GM18505 (cell line): ENCODE measurements around the gene CERKL.

ENCODE experiments used
- ATAC-seq: cut with Tn5 transposase; IDR thresholded peaks from one replicate; pipeline ENCODE4 v1.9.1; 2021; ENCODE audit not compliant: unreplicated experiment
- POLR2A ChIP-seq: IDR thresholded peaks from 4 replicates; pipeline ENCODE4 v1.6.1; 2011; ENCODE audit warnings: borderline replicate concordance; ENCODE audit not compliant: insufficient read depth, insufficient read length; ENCODE audit errors: extremely low read depth

CERKL gene

DNA sequence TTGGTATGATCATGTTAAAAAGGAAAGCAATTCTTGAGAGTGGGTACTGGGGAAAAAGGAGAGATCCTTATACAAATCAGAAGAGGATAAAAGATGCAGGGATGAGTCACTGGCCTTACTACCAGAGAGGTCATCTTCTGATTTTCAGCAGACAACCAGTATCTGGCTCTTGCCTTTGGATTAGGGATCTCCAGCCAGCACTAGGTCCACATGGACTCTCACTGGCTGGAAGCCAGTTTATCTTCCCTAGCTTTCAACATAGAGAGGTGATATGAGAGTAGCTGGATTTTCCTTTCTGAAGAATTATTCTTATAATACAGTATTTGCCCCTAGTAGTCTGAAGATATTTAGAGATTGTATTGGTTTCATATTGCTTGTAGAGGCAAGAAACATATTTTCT is 30.2 kb downstream of the CERKL start:
- no peak for TF ChIP-seq POLR2A
- no peak for ATAC-seq

DNA sequence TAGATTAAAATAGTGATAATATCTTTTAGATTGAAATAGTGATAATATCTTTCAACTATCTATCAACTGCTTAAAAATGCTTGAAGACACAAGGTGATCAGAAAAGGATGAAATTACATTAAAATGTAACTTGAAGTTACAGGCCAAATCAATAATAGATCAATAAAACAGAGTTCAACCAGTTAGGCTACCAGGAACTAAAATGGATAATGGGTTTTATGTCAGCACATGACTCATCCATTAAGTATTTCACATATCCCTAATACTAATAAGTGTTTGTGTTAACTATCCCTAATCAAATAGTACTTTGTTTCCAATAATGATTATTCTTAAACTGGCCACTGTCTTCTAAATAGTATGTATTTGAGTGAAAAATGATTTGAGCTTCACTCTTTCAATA is 33.7 kb downstream of the CERKL start:
- TF ChIP-seq POLR2A: no peak

DNA sequence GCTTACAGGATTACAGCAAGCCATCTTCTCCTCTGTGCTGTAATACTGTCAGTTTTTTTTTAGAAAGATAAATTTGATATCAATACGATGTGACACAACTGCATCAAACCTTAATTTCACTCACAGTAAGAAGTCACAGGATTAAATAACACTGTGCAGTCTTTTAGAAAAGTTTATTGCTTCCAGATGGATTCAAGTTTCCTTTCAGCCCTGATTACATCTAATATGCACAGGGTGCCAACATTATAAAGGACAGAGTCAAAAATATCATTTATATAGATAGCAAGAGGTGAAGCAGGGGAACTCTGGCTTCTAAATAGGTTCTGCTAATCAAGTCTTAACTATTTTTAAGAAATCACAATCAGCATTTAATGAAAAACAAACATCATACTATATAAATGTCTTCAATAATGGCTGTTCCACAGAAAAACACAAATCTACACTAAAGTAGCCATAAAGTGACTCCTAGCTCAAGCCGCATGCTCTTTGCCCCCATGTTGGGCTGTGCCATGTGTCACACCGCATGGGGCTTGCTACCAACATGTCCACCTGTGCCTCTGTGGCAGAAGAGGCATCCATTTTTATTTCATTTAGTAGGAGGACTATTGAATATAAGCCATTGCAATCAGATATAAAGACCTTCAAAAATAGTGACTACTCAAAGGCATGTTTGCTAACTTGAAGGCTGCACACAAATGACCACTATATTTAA is 35.0 kb downstream of the CERKL start:
- ATAC-seq: no peak
- TF ChIP-seq POLR2A: no peak

More for the DNA sequence above, 33.7 kb downstream of the CERKL start:
- ATAC-seq: no peak

DNA sequence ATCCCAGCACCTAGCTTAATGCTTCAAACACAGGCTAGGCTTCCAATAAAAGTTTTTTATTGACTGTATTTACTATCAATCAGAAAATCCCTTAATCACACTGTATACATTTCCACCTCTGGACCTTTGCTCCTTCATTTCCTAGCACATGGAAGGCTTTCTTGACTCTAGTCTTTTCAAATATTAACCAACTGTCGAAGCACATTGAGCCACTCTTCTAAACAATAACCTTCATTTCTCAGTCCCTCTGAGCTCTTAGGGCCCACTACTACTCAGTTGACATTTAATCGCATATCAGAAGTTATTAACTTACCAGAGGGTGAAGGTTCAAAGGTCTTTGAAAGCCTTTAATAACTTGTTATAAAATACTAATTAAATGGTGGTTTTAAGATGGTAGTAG is 37.4 kb downstream of the CERKL start:
- no peak for ATAC-seq
- no peak for TF ChIP-seq POLR2A

DNA sequence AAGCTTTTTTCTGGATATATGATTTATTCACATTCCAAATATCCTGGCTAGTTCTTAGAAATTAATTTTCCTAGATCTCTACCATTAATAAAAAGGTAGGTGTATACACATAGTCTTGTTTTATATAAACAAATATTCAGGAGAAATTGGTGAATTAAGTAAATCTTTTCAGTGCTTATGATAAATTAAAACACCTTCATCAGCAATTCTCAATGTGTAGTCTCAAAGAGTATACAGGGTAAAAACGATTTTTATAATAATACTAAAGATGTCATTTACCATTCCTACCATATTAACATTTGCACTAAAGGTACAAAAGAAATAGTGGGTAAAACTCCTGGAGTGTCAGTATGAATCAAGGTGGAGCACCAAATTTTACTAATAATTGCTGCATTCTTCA is 40.2 kb downstream of the CERKL start:
- no peak for TF ChIP-seq POLR2A
- ATAC-seq: no peak

DNA sequence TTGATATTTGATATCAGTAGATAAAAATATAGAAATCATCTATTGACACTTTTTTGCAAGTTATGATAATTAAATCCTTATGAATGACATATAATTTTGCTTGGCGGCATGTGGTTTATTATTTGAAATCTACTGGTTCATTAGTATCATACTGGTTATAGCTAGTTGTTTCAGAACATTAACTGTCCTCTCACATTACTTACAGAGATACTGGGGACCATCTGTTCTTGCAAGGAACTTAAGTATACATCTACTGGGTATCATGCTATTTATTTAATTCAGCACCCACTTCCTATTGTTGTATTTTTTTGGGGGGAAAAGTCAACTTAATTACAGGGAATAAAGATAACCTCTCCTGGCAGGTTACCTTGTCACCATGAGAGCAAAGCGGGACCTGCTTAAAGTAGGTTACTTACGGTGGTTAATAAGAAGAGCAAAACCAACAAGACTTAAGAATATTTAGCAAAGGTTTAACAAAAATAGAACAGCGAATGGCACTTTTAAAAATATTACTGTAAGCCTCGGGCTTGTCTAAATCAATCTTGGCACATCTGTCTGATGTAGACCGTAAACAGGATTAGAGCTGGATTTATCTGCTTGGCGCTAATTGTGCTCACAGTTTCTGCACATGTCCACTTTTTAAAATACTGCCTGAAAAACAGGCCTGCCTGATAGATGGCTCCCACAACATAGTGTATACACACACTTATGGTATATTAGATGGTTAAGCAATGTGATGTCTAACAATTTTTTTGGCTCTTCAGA is 41.8 kb downstream of the CERKL start:
- no peak for TF ChIP-seq POLR2A
- no peak for ATAC-seq

DNA sequence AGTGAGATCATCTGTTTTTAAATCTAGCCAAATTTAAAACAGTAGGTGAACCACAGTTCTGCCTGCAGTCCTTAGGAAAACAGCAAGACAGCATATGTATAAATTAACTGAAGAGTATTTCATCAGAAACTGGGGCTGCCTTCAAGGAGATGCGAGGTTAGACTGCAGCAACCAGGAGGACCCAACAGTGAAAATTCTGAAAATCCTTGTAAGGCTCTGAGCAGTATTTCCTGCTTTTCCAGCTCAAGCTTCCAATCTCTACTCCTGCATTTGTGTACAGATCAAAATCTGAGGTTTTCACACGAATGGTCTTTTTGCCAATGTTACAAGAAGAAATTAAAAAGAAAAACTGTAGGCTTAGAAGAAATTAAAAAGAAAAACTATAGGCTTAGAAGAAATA is 43.7 kb downstream of the CERKL start:
- no peak for ATAC-seq
- TF ChIP-seq POLR2A: no peak

DNA sequence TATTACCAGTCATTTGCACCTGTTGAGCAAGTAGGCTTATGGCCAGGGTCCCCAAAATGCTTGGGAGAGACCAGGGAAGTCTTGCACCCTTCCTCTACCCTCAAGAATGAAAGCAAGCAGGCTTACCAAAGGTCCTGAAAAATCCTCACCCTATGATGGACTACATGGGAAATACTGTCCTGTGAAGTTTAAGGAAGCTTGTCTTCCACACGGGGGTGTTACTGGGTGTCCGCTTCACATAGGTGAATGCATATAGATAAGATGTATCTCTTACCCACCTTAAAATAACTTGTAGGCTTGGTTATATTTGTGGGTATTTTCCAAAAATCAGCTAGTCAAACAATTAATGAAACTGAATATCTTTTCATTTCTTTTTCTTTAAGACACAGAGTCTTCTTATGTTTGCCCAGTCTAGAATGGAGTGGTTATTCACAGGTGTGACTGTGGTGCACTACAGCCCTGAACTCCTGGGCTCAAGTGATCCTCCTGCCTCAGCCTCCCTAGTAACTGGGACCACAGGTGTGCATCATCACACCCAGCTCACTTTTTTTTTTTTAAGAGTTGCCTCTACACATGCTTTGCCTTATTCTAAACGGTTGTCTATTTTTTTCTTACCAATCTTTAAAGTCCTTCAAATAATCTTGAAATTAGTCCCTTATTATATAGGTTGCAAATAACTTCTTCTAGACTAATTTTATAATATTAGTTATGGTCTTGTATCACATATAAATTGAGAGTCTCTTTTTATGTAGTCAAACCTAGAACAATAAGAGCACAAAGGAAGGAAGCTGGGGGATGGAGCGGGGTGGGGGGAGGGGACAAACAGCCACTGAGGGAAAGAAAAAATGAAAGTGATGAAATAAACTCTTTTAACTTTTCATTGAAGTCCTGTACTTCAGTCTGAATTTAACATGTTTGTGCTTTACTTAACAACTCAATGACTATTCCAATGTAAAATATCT is 49.0 kb downstream of the CERKL start:
- no peak for TF ChIP-seq POLR2A
- no peak for ATAC-seq

DNA sequence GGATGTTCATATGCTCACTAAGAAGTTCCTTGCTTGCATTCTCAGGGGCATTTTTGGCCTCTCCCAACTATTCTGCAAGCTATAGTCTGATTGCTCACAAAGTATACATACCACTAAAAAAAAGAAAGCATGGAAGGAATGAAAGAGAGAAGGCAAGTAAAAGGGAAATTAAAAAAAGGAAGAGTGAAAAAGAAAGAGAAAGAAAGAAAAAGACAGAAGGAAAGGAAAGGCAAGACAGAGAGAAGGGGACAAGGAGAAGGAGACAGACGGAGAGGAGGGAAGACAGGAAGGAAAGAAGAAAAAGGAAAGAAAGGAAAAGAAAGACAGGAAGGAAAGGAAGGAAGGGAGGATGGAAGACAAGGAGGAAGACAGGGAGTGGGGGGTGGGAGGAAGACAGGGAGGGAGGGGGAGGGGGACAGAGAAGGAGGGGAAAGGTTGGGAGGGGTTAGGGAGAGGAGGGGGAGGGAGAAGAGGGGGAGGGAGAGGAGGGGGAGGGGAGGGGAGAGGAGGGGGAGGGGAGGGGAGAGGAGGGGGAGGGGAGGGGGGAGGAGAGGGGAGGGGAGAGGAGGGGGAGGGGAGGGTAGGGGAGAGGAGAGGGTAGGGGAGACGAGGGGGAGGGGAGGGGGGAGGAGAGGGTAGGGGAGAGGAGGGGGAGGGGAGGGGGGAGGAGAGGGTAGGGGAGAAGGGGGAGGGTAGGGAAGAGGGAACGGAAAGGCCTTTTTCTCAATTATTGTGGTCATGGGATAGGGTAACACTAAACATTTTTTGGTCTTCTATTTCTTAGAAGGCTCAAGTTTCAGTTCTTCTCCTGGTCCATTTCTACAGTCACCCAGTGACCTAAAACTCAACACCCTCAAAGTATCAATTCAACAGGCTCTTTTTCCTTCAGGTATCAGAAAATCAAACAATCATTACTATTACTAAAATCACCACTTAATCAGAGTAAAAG is 50.7 kb downstream of the CERKL start:
- TF ChIP-seq POLR2A: no peak
- ATAC-seq: no peak

DNA sequence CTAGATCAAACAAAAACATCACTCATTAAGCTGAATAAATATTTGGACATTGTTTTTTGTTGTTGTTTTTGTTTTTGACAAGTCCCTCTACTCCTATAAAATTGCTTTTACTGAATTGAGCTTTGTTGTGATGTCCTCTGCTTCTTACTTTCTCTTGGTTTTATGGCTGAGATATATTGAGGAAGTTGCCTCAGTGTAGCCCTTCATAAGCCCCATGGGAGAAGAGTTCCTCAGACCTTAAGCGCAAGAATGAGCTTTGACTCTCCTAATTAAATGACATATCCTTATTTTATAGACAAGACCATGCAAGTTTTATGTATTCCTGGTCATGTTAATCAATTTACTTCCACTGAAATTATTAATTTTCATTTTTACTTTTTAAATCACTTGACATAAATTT is 54.9 kb downstream of the CERKL start:
- no peak for TF ChIP-seq POLR2A

DNA sequence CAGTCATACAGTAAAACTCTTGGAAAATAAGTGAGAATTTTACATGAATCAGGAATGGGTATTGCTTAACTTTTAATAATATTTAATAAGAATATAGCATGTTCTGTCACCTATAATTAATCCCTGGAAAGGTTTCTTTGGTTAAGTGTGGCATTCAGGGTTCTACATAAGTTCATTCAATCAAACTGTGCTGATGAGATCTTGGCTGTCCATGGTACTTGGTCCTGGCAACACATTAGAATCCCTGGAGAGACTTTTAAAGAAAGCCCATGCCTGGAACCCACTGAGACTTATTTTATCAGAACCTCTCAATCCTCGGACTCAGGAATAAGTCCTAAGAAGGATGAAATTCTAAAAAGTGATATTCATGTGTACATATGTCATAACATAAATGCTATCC is 60.3 kb downstream of the CERKL start:
- no peak for ATAC-seq
- TF ChIP-seq POLR2A: no peak

More for the DNA sequence above, 54.9 kb downstream of the CERKL start:
- no peak for ATAC-seq

DNA sequence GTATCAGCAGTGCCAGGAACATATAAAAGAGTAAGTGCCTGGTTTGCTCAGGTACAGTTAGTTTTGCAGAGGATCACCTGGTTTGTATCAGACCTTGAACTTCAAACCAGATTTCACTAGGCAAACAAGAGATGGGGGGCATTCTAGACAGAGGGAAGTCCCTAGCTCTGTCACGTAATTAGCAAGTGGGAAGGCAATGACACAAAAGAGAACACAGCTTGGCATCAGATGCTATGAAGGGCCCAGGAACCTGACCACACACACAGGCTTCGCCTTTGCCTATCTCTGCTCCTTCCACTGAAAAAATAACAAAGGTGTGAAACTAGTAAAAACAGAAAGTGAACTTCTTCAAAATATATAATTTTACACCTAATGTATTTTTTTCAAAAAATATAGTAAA is 62.6 kb downstream of the CERKL start:
- no peak for ATAC-seq

More for the DNA sequence above, 62.6 kb downstream of the CERKL start:
- no peak for TF ChIP-seq POLR2A
